Liver (tissue), 9 donors: ENCODE measurements around the gene ELL2. TPM values are rescaled to one million over a fixed set of nuclear protein-coding genes. Genes with fewer than 3 reads are reported as not detected.

Experiments used
- DNase-seq: peaks from one replicate; pipeline ENCODE4 v3.0.0-alpha.2; 2017; ENCODE audit warnings: low spot score
- H3K27ac ChIP-seq, 2 donors: one replicate each; pipeline ENCODE4 v1.7.0; 2013; ENCODE audit warnings: inconsistent platforms in 2 of 2, low read length in 2 of 2, control low read depth in 1 of 2, low read depth in 1 of 2, mild to moderate bottlenecking in 1 of 2
- H3K27me3 ChIP-seq, 4 donors: one replicate each; pipeline versions ENCODE4 v1.6.1 to v1.7.0; 2013; ENCODE audit warnings: low read length in 3 of 4, inconsistent platforms in 1 of 4, mild to moderate bottlenecking in 1 of 4, moderate library complexity in 1 of 4; ENCODE audit not compliant: control insufficient read depth in 4 of 4, insufficient read depth in 4 of 4
- H3K36me3 ChIP-seq, 4 donors: one replicate each; pipeline versions ENCODE4 v1.6.1 to v1.7.0; 2013; ENCODE audit warnings: low read length in 3 of 4, mild to moderate bottlenecking in 3 of 4, low read depth in 1 of 4, moderate library complexity in 1 of 4; ENCODE audit not compliant: control insufficient read depth in 4 of 4, insufficient read depth in 3 of 4
- H3K4me1 ChIP-seq, 4 donors: one replicate each; pipeline versions ENCODE4 v1.6.1 to v1.7.0; 2013; ENCODE audit warnings: low read length in 3 of 4, mild to moderate bottlenecking in 3 of 4, moderate library complexity in 1 of 4; ENCODE audit not compliant: control insufficient read depth in 4 of 4, insufficient read depth in 4 of 4
- H3K4me3 ChIP-seq, 3 donors: one replicate each; pipeline versions ENCODE4 v1.6.1 to v1.7.0; 2013; ENCODE audit warnings: low read length in 3 of 3, control low read depth in 1 of 3, low read depth in 1 of 3, mild to moderate bottlenecking in 1 of 3
- H3K9ac ChIP-seq, 2 donors: one replicate each; pipeline ENCODE4 v1.7.0; 2013; ENCODE audit warnings: low read length in 2 of 2, mild to moderate bottlenecking in 2 of 2, moderate library complexity in 2 of 2, control low read depth in 1 of 2, low read depth in 1 of 2
- H3K9me3 ChIP-seq, 4 donors: one replicate each; pipeline versions ENCODE4 v1.6.1 to v1.7.0; 2013; ENCODE audit warnings: low read length in 3 of 4; ENCODE audit not compliant: control insufficient read depth in 4 of 4
- EGR1 ChIP-seq, 2 donors: IDR thresholded peaks; 2 replicates each; pipeline ENCODE4 v1.6.1; 2016 to 2018; ENCODE audit warnings: antibody characterized with exemption in 2 of 2, low read depth in 2 of 2
- FOXA1 ChIP-seq: IDR thresholded peaks from 2 replicates; pipeline ENCODE4 v1.6.1; 2016; ENCODE audit warnings: antibody characterized with exemption
- FOXA2 ChIP-seq: IDR thresholded peaks from 2 replicates; pipeline ENCODE4 v1.6.1; 2016; ENCODE audit warnings: antibody characterized with exemption
- GABPA ChIP-seq, 2 donors: IDR thresholded peaks in 1 of 2; conservative IDR thresholded peaks in 1 of 2; 2 replicates each; pipeline ENCODE4 v1.6.1; 2016; ENCODE audit warnings: antibody characterized with exemption in 2 of 2, mild to moderate bottlenecking in 1 of 2, moderate library complexity in 1 of 2
- HNF4A ChIP-seq, 2 donors: conservative IDR thresholded peaks; 2 replicates each; pipeline ENCODE4 v1.6.1; 2016; ENCODE audit warnings: antibody characterized with exemption in 2 of 2, mild to moderate bottlenecking in 2 of 2
- HNF4G ChIP-seq: IDR thresholded peaks from 2 replicates; pipeline ENCODE4 v1.6.1; 2016; ENCODE audit warnings: antibody characterized with exemption
- JUND ChIP-seq, 2 donors: IDR thresholded peaks; 2 replicates each; pipeline ENCODE4 v1.6.1; 2016; ENCODE audit warnings: antibody characterized with exemption in 2 of 2
- NR2F2 ChIP-seq: IDR thresholded peaks from 2 replicates; pipeline ENCODE4 v1.6.1; 2016; ENCODE audit warnings: antibody characterized with exemption
- RAD21 ChIP-seq, 2 donors: IDR thresholded peaks; 2 replicates each; pipeline ENCODE4 v1.6.1; 2016; ENCODE audit warnings: antibody characterized with exemption in 2 of 2, mild to moderate bottlenecking in 2 of 2
- RXRA ChIP-seq, 2 donors: IDR thresholded peaks; 2 replicates each; pipeline ENCODE4 v1.6.1; 2017 to 2018; ENCODE audit warnings: antibody characterized with exemption in 2 of 2, mild to moderate bottlenecking in 1 of 2
- SP1 ChIP-seq: IDR thresholded peaks from 2 replicates; pipeline ENCODE4 v1.6.1; 2018; ENCODE audit warnings: antibody characterized with exemption, mild to moderate bottlenecking
- TAF1 ChIP-seq: conservative IDR thresholded peaks from 2 replicates; pipeline ENCODE4 v1.6.1; 2016; ENCODE audit warnings: antibody characterized with exemption, mild to moderate bottlenecking
- YY1 ChIP-seq: IDR thresholded peaks from 2 replicates; pipeline ENCODE4 v1.6.1; 2016; ENCODE audit warnings: antibody characterized with exemption, mild to moderate bottlenecking
- WGBS: extraction: QIAGEN DNeasy Blood & Tissue Kit; methylation state at CpG from one replicate; pipeline ENCODE4 v1.1.7; 2013; 5-methylcytosine and 5-hydroxymethylcytosine counted together
- polyA plus RNA-seq, 2 donors: library from polyadenylated mRNA; stranded (reverse) in 1 of 2; unstranded in 1 of 2; fragments of 200-250 nt in 1 of 2; fragments of >200 nt in 1 of 2; fragmentation: Nextera tagmentation in 1 of 2; extraction: Ambion mirVana in 1 of 2; gene quantifications; one replicate each; pipeline versions ENCODE4 v1.2.1 to v1.2.3, GENCODE V29; 2013 to 2015
- total RNA-seq, 2 donors: library from RNA; depleted of rRNA; stranded (reverse); fragments of >200 nt; gene quantifications; one replicate each; pipeline ENCODE4 v1.2.3, GENCODE V29; 2014
- TF ChIP-seq, protein P1 (sequence below): IDR thresholded peaks from 2 replicates; pipeline ENCODE4 v1.6.1; 2016; ENCODE audit warnings: antibody characterized with exemption
- TF ChIP-seq, protein P2 (sequence below): IDR thresholded peaks from 2 replicates; pipeline ENCODE4 v1.6.1; 2016; ENCODE audit warnings: antibody characterized with exemption, mild to moderate bottlenecking
- TF ChIP-seq, protein P3 (sequence below): fragments of 150-350 bp; IDR thresholded peaks from 2 replicates; pipeline ENCODE4 v1.5.1; 2017; ENCODE audit warnings: improper control_type of control experiment, low read depth, low read length; ENCODE audit not compliant: missing input control
- TF ChIP-seq, protein P4 (sequence below): IDR thresholded peaks from 2 replicates; pipeline ENCODE4 v1.6.1; 2016; ENCODE audit warnings: antibody characterized with exemption
- TF ChIP-seq, protein P5 (sequence below): IDR thresholded peaks from 2 replicates; pipeline ENCODE4 v1.6.1; 2016; ENCODE audit warnings: antibody characterized with exemption
- donor health status: healthy.
- donor health status: healthy.
- donor health status: healthy.
- donor health status: healthy.
- donor health status: healthy.

Gene ELL2
- total and polyA plus RNA-seq, 4 donors = 21.0 to 64.5 (median 45.9) TPM

DNA sequence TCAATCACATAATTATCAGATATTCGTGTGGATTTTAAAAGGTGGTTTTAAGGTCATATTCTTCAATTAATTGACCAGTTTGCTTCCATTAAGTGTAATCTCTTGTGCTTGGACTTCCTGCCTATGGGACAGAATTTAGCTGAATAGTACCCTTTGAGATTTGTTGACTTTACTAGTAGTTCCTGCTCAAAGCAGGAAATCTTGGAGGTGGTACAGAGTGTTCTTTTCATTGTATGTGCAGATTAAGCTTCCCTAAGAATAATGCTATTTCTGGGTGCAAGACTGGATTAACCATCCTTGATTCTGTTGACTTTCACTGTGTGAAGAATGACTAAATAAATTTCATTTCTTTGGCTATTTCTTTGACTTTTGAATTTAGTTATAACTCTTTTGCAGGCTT, 45.4 kb upstream of the ELL2 start:
- Histone ChIP-seq H3K4me3 (no peak overlapping the region), H3K36me3 (no peaks in the 10 kb centered on the region), H3K27ac (no peak overlapping the region), H3K9me3 (no peaks in the 10 kb centered on the region), H3K4me1 (no peaks in the 10 kb centered on the region), H3K27me3 (no peaks in the 10 kb centered on the region), H3K9ac (no peak overlapping the region)
- no peak for DNase-seq
- 78% methylated on average over 1 of the region's 1 CpG for WGBS
- no peak for TF ChIP-seq NR2F2
- TF ChIP-seq TAF1 = no peak
- no peak for TF ChIP-seq YY1
- TF ChIP-seq, protein P1, sequence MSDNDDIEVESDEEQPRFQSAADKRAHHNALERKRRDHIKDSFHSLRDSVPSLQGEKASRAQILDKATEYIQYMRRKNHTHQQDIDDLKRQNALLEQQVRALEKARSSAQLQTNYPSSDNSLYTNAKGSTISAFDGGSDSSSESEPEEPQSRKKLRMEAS = no peak
- TF ChIP-seq, protein P2, sequence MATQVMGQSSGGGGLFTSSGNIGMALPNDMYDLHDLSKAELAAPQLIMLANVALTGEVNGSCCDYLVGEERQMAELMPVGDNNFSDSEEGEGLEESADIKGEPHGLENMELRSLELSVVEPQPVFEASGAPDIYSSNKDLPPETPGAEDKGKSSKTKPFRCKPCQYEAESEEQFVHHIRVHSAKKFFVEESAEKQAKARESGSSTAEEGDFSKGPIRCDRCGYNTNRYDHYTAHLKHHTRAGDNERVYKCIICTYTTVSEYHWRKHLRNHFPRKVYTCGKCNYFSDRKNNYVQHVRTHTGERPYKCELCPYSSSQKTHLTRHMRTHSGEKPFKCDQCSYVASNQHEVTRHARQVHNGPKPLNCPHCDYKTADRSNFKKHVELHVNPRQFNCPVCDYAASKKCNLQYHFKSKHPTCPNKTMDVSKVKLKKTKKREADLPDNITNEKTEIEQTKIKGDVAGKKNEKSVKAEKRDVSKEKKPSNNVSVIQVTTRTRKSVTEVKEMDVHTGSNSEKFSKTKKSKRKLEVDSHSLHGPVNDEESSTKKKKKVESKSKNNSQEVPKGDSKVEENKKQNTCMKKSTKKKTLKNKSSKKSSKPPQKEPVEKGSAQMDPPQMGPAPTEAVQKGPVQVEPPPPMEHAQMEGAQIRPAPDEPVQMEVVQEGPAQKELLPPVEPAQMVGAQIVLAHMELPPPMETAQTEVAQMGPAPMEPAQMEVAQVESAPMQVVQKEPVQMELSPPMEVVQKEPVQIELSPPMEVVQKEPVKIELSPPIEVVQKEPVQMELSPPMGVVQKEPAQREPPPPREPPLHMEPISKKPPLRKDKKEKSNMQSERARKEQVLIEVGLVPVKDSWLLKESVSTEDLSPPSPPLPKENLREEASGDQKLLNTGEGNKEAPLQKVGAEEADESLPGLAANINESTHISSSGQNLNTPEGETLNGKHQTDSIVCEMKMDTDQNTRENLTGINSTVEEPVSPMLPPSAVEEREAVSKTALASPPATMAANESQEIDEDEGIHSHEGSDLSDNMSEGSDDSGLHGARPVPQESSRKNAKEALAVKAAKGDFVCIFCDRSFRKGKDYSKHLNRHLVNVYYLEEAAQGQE = no peak
- no peak for TF ChIP-seq FOXA2
- TF ChIP-seq, protein P3, sequence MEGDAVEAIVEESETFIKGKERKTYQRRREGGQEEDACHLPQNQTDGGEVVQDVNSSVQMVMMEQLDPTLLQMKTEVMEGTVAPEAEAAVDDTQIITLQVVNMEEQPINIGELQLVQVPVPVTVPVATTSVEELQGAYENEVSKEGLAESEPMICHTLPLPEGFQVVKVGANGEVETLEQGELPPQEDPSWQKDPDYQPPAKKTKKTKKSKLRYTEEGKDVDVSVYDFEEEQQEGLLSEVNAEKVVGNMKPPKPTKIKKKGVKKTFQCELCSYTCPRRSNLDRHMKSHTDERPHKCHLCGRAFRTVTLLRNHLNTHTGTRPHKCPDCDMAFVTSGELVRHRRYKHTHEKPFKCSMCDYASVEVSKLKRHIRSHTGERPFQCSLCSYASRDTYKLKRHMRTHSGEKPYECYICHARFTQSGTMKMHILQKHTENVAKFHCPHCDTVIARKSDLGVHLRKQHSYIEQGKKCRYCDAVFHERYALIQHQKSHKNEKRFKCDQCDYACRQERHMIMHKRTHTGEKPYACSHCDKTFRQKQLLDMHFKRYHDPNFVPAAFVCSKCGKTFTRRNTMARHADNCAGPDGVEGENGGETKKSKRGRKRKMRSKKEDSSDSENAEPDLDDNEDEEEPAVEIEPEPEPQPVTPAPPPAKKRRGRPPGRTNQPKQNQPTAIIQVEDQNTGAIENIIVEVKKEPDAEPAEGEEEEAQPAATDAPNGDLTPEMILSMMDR = no peak
- no peak for TF ChIP-seq HNF4G
- no peak for TF ChIP-seq SP1
- TF ChIP-seq RXRA (IDR thresholded peaks at IDR 0.05) = no peak
- TF ChIP-seq GABPA (IDR thresholded peaks at IDR 0.05 in 1 of 2, conservative IDR thresholded peaks at IDR 0.05 in 1 of 2) = no peak
- no peak for TF ChIP-seq JUND (IDR thresholded peaks at IDR 0.05)
- TF ChIP-seq FOXA1 = no peak

DNA sequence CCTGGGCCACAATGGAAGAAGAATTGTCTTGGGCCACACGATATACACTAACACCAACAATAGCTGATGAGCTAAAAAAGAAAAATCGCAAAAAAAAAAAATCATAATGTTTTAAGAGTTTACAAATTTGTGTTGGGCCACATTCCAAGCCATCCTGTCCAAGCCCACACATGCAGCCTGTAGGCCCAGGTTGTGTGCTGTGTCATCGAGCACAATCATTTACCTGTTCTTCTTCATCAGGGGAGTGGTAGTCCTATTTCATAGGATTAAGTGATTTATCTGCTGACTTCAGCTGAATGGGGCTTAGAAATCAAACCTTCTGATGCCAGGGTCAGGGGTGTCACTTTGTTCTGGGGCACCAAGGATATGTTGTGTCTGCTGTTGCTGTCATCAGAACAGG, 44.6 kb upstream of the ELL2 start:
- Histone ChIP-seq H3K36me3 (no peaks in the 10 kb centered on the region), H3K27me3 (no peaks in the 10 kb centered on the region), H3K9ac (no peak overlapping the region), H3K27ac (no peak overlapping the region), H3K4me3 (no peak overlapping the region), H3K4me1 (peaks cover 0 to under 1% (median under 1%) of the 10 kb centered on the region in 4 donors), H3K9me3 (no peaks in the 10 kb centered on the region)
- 99% methylated on average over 3 of the region's 3 CpGs for WGBS
- DNase-seq = no peak
- TF ChIP-seq, protein P2 = no peak
- TF ChIP-seq EGR1 (IDR thresholded peaks at IDR 0.05; ENCODE audit: low read depth in 2 of 2) (no peak), FOXA1 (no peak), YY1 (no peak), JUND (IDR thresholded peaks at IDR 0.05) (no peak), RAD21 (IDR thresholded peaks at IDR 0.05) (no peak), RXRA (IDR thresholded peaks at IDR 0.05) (no peak), NR2F2 (no peak), HNF4A (conservative IDR thresholded peaks at IDR 0.05) (no peak), FOXA2 (no peak), SP1 (no peak), TAF1 (no peak), HNF4G (no peak)
- TF ChIP-seq, protein P4, sequence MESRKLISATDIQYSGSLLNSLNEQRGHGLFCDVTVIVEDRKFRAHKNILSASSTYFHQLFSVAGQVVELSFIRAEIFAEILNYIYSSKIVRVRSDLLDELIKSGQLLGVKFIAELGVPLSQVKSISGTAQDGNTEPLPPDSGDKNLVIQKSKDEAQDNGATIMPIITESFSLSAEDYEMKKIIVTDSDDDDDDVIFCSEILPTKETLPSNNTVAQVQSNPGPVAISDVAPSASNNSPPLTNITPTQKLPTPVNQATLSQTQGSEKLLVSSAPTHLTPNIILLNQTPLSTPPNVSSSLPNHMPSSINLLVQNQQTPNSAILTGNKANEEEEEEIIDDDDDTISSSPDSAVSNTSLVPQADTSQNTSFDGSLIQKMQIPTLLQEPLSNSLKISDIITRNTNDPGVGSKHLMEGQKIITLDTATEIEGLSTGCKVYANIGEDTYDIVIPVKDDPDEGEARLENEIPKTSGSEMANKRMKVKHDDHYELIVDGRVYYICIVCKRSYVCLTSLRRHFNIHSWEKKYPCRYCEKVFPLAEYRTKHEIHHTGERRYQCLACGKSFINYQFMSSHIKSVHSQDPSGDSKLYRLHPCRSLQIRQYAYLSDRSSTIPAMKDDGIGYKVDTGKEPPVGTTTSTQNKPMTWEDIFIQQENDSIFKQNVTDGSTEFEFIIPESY = no peak
- TF ChIP-seq, protein P5, sequence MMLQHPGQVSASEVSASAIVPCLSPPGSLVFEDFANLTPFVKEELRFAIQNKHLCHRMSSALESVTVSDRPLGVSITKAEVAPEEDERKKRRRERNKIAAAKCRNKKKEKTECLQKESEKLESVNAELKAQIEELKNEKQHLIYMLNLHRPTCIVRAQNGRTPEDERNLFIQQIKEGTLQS = no peak
- TF ChIP-seq, protein P1 = no peak
